Endothelial cell (in vitro differentiated cells): Measurements from ENCODE around the gene RBM3. TPM values are rescaled to one million over a fixed set of nuclear protein-coding genes. Genes with fewer than 3 reads are reported as not detected.

Experiments
- DNase-seq: peaks from one replicate; pipeline ENCODE4 v3.0.0; 2021; ENCODE audit warnings: low spot score
- H3K27ac Mint-ChIP-seq: one replicate; pipeline ENCODE4 v1.8.0; 2021; ENCODE audit warnings: mixed read lengths, inconsistent platforms; ENCODE audit not compliant: unreplicated experiment
- H3K27me3 Mint-ChIP-seq: one replicate; pipeline ENCODE4 v1.8.0; 2021; ENCODE audit warnings: mild to moderate bottlenecking, moderate library complexity, mixed read lengths, inconsistent platforms; ENCODE audit not compliant: unreplicated experiment
- H3K36me3 Mint-ChIP-seq: one replicate; pipeline ENCODE4 v1.8.0; 2021; ENCODE audit warnings: mild to moderate bottlenecking, low read depth, mixed read lengths, inconsistent platforms; ENCODE audit not compliant: unreplicated experiment
- H3K4me1 Mint-ChIP-seq: one replicate; pipeline ENCODE4 v1.8.0; 2021; ENCODE audit warnings: mild to moderate bottlenecking, mixed read lengths, inconsistent platforms; ENCODE audit not compliant: unreplicated experiment
- H3K4me3 Mint-ChIP-seq: one replicate; pipeline ENCODE4 v1.8.0; 2021; ENCODE audit warnings: mild to moderate bottlenecking, mixed read lengths, inconsistent platforms; ENCODE audit not compliant: unreplicated experiment
- H3K9me3 Mint-ChIP-seq: one replicate; pipeline ENCODE4 v1.8.0; 2021; ENCODE audit warnings: mixed read lengths, inconsistent platforms; ENCODE audit not compliant: unreplicated experiment
- total RNA-seq: library from RNA; stranded (reverse); fragmentation: NEBNext Ultra II Directional; extraction: Animal tissue kit (Norgen Biotek cat#: 25700); gene quantifications from one replicate; pipeline ENCODE4 v1.2.1, GENCODE V29; 2021; ENCODE audit not compliant: unreplicated experiment
- TF ChIP-seq, protein P1 (sequence below): fragments of 200-600 bp; sonication (generic); IDR thresholded peaks from one replicate; pipeline ENCODE4 v1.5.0; 2021; ENCODE audit warnings: antibody characterized with exemption; ENCODE audit not compliant: unreplicated experiment

The RBM3 gene
- total RNA-seq, 1 donor from 2014 or later = 252 TPM

DNA sequence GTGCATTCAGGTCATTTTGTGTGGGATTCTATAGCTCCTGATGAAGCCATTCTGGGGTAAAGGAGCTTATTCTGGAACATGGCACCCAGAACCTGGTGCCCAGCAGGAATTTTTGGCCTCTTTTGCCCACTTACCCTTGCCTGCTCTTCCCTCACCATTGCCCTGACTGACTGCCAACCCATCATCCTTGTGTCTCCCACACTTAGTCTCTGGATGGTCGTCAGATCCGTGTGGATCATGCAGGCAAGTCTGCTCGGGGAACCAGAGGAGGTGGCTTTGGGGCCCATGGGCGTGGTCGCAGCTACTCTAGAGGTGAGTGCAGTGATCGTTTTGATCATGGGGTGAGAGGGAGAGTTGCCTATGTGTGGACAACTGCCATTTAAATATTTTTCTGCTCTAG lies 1.8 kb downstream of the RBM3 start:
- Mint-ChIP-seq H3K4me1 (peaks cover 13% of the 10 kb centered on the region), H3K4me3 (peak overlapping the region; percentile 98), H3K27me3 (peaks cover 9% of the 10 kb centered on the region), H3K36me3 (peaks cover 7% of the 10 kb centered on the region), H3K9me3 (no peaks in the 10 kb centered on the region), H3K27ac (no peak overlapping the region)
- DNase-seq = no peak
- TF ChIP-seq, protein P1, sequence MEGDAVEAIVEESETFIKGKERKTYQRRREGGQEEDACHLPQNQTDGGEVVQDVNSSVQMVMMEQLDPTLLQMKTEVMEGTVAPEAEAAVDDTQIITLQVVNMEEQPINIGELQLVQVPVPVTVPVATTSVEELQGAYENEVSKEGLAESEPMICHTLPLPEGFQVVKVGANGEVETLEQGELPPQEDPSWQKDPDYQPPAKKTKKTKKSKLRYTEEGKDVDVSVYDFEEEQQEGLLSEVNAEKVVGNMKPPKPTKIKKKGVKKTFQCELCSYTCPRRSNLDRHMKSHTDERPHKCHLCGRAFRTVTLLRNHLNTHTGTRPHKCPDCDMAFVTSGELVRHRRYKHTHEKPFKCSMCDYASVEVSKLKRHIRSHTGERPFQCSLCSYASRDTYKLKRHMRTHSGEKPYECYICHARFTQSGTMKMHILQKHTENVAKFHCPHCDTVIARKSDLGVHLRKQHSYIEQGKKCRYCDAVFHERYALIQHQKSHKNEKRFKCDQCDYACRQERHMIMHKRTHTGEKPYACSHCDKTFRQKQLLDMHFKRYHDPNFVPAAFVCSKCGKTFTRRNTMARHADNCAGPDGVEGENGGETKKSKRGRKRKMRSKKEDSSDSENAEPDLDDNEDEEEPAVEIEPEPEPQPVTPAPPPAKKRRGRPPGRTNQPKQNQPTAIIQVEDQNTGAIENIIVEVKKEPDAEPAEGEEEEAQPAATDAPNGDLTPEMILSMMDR = no peak

DNA sequence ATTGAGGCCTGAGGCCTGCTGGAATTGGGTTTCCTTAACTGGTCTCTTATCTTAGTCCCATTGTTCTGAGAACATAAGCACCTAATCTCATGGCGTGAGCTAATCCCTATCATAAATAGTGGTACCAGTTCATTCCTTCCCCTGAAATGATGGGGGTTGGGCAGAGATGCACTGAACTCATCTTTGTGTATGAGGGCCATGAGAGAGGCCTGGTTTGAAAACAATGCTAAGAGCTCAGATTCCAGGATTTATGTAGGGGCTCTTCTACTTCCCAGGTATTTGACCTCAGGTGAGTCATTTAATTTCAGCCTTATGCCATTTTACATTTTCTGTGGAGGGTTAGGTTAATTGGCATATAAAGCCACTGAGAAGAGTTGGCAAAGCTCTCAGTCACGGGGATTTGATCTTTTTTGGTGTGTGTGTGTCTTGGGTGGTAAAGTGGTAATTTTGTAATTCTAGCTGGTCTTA lies 4.4 kb downstream of the RBM3 start:
- H3K9me3 Mint-ChIP-seq = no peaks in the 10 kb centered on the region
- H3K27me3 Mint-ChIP-seq = peaks cover 9% of the 10 kb centered on the region
- H3K36me3 Mint-ChIP-seq = peaks cover 7% of the 10 kb centered on the region
- H3K27ac Mint-ChIP-seq = no peak overlapping the region
- no peak overlapping the region for H3K4me3 Mint-ChIP-seq
- TF ChIP-seq, protein P1 = no peak
- DNase-seq = no peak
- H3K4me1 Mint-ChIP-seq = peaks cover 11% of the 10 kb centered on the region

DNA sequence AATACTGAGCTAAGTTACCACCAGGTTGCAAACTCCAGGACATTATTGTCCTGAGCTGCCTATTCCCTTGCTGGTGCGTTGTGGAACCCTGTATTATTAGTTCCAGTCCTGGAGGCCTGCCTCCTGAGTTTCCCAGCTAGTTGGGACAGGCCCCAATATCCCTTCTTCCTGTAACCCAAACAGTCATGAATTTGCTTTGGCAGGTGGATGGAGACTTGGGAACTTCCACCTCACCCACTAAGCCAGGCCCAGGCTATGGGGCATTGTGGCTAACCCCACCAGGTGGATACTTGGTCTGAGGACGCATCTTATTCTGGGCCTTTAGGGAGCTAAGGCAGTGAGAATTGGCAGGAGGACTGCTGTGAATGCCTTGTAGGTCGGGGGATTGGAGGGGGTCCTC lies 5.0 kb downstream of the RBM3 start:
- H3K4me3 Mint-ChIP-seq = no peak overlapping the region

DNA sequence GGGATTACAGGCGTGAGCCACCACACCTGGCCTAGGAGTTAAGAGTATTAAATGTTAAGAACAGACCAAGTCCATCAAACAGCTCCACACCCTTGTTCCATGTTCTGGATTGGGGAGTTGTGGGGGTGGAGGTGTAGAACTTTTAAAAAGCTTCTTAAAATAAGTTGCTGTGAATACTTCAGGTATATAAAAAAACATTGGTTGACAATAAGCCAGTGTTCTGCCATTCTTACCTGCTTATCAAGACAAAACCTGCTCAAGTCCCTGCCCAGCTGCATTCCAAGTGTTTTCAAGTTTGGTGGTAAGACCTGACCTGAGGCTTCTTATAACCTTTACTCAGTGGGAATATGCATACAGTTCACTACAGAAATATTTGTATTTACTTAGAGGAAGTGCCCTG lies 6.4 kb downstream of the RBM3 start:
- TF ChIP-seq, protein P1 = no peak
- Mint-ChIP-seq H3K4me1 (peaks cover 2% of the 10 kb centered on the region), H3K9me3 (no peaks in the 10 kb centered on the region), H3K4me3 (no peak overlapping the region), H3K27ac (no peak overlapping the region), H3K36me3 (peaks cover 6% of the 10 kb centered on the region), H3K27me3 (peaks cover 3% of the 10 kb centered on the region)
- DNase-seq = no peak

More for the DNA sequence above, 5.0 kb downstream of the RBM3 start:
- TF ChIP-seq, protein P1 = no peak
- H3K4me1 Mint-ChIP-seq = peaks cover 8% of the 10 kb centered on the region
- no peaks in the 10 kb centered on the region for H3K9me3 Mint-ChIP-seq
- no peak overlapping the region for H3K27ac Mint-ChIP-seq
- peaks cover 9% of the 10 kb centered on the region for H3K27me3 Mint-ChIP-seq
- DNase-seq = no peak
- H3K36me3 Mint-ChIP-seq = peaks cover 7% of the 10 kb centered on the region

DNA sequence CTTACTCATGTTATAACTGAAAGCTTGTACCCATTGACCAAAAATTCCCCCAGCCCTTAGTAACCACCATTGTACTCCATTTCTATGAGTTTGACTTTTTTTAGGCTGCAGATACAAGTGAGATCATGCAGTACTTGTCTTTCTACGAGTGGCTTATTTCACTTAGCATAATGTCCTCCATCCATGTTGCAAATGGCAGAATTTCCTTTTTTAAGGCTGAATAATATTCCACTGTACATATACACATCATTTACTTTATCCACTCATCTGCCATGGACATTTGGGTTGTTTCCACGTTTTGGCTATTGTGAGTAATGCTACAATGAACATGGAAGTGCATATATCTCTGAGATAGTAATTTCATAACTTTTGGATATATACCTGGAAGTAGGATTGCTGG lies 10.4 kb downstream of the RBM3 start:
- TF ChIP-seq, protein P1 = no peak
- Mint-ChIP-seq H3K9me3 (no peaks in the 10 kb centered on the region), H3K27me3 (peaks cover under 1% of the 10 kb centered on the region)

More for the DNA sequence above, 10.4 kb downstream of the RBM3 start:
- no peak overlapping the region for H3K4me3 Mint-ChIP-seq
- peaks cover 3% of the 10 kb centered on the region for H3K4me1 Mint-ChIP-seq
- DNase-seq = no peak
- no peak overlapping the region for H3K27ac Mint-ChIP-seq
- H3K36me3 Mint-ChIP-seq = no peaks in the 10 kb centered on the region
